ENCODE data around the gene NT5C3B. TPM values are rescaled to one million over a fixed set of nuclear protein-coding genes. Genes with fewer than 3 reads are reported as not detected.
"Not testable (repeated sequence)": the region's sequence is repeated elsewhere in the genome, so short reads cannot be mapped to it uniquely, and the experiment has no call there.

The NT5C3B gene
- total and polyA plus RNA-seq, 4 donors = 34.9 to 68.5 (median 37.9) TPM

GRCh38 chr17:41880130-41880529, 44.1 kb upstream of the NT5C3B start:
- peaks cover 24 to 37% (median 31%) of the 10 kb centered on the region in 4 donors for H3K36me3 ChIP-seq (ENCODE audit: control insufficient read depth in 4 of 4, insufficient read depth in 4 of 4, low read length in 4 of 4)
- WGBS, 2 donors = 88 to 89% methylated on average over 4 of the region's 4 CpGs
- no peak overlapping the region for H3K9ac ChIP-seq (ENCODE audit: insufficient read depth in 1 of 2, low read length in 2 of 2)
- no peak overlapping the region for H3K27ac ChIP-seq (ENCODE audit: low read depth in 1 of 2, low read length in 1 of 2)
- H3K4me3 ChIP-seq = no peak overlapping the region
- no peaks in the 10 kb centered on the region for H3K27me3 ChIP-seq (ENCODE audit: control insufficient read depth in 3 of 3, insufficient read depth in 3 of 3, low read length in 2 of 3)
- H3K9me3 ChIP-seq (ENCODE audit: control insufficient read depth in 4 of 4, insufficient read depth in 3 of 4, low read length in 3 of 4) = no peaks in the 10 kb centered on the region
- no peak for TF ChIP-seq CTCF (IDR thresholded peaks at IDR 0.05; ENCODE audit: control extremely low read depth, extremely low read depth)
- no peak for DNase-seq
- no peaks in the 10 kb centered on the region for H3K4me1 ChIP-seq (ENCODE audit: control insufficient read depth in 5 of 5, insufficient read depth in 5 of 5, low read length in 5 of 5)
- no peak for ATAC-seq (ENCODE audit: insufficient read depth, low FRiP score)

GRCh38 chr17:41874293-41874670, 38.2 kb upstream of the NT5C3B start:
- H3K36me3 ChIP-seq (ENCODE audit: control insufficient read depth in 4 of 4, insufficient read depth in 4 of 4, low read length in 4 of 4) = peaks cover 19 to 47% (median 28%) of the 10 kb centered on the region in 4 donors
- not testable (repeated sequence) for DNase-seq; ATAC-seq (ENCODE audit: insufficient read depth, low FRiP score); H3K9me3 ChIP-seq (ENCODE audit: control insufficient read depth in 4 of 4, insufficient read depth in 3 of 4, low read length in 3 of 4); H3K4me1 ChIP-seq (ENCODE audit: control insufficient read depth in 5 of 5, insufficient read depth in 5 of 5, low read length in 5 of 5); H3K4me3 ChIP-seq; H3K9ac ChIP-seq (ENCODE audit: insufficient read depth in 1 of 2, low read length in 2 of 2); H3K27me3 ChIP-seq (ENCODE audit: control insufficient read depth in 3 of 3, insufficient read depth in 3 of 3, low read length in 2 of 3); H3K27ac ChIP-seq (ENCODE audit: low read depth in 1 of 2, low read length in 1 of 2)
- 96 to 99% methylated on average over 6 to 9 of the region's 9 CpGs for WGBS, 2 donors

GRCh38 chr17:41873559-41874292, 37.7 kb upstream of the NT5C3B start:
- H3K9ac ChIP-seq (ENCODE audit: insufficient read depth in 1 of 2, low read length in 2 of 2) = no peak overlapping the region
- no peak overlapping the region for H3K4me3 ChIP-seq
- H3K4me1 ChIP-seq (ENCODE audit: control insufficient read depth in 5 of 5, insufficient read depth in 5 of 5, low read length in 5 of 5) = peaks cover 0 to 2% (median 0%) of the 10 kb centered on the region in 5 donors
- 98 to 99% methylated on average over 10 of the region's 10 CpGs for WGBS, 2 donors
- no peaks in the 10 kb centered on the region for H3K27me3 ChIP-seq (ENCODE audit: control insufficient read depth in 3 of 3, insufficient read depth in 3 of 3, low read length in 2 of 3)
- TF ChIP-seq CTCF (IDR thresholded peaks at IDR 0.05; ENCODE audit: control extremely low read depth, extremely low read depth) = no peak
- no peak overlapping the region for H3K27ac ChIP-seq (ENCODE audit: low read depth in 1 of 2, low read length in 1 of 2)
- ATAC-seq (ENCODE audit: insufficient read depth, low FRiP score) (no peak), DNase-seq (no peak)
- H3K36me3 ChIP-seq (ENCODE audit: control insufficient read depth in 4 of 4, insufficient read depth in 4 of 4, low read length in 4 of 4) = peaks cover 15 to 43% (median 28%) of the 10 kb centered on the region in 4 donors
- H3K9me3 ChIP-seq (ENCODE audit: control insufficient read depth in 4 of 4, insufficient read depth in 3 of 4, low read length in 3 of 4) = no peaks in the 10 kb centered on the region

- Histone ChIP-seq H3K27ac (ENCODE audit: low read depth in 1 of 2, low read length in 1 of 2) (no peak overlapping the region), H3K9ac (ENCODE audit: insufficient read depth in 1 of 2, low read length in 2 of 2) (no peak overlapping the region), H3K36me3 (ENCODE audit: control insufficient read depth in 4 of 4, insufficient read depth in 4 of 4, low read length in 4 of 4) (peaks cover 13 to 40% (median 24%) of the 10 kb centered on the region in 4 donors), H3K9me3 (ENCODE audit: control insufficient read depth in 4 of 4, insufficient read depth in 3 of 4, low read length in 3 of 4) (no peaks in the 10 kb centered on the region), H3K4me1 (ENCODE audit: control insufficient read depth in 5 of 5, insufficient read depth in 5 of 5, low read length in 5 of 5) (peaks cover 0 to 2% (median 0%) of the 10 kb centered on the region in 5 donors), H3K27me3 (ENCODE audit: control insufficient read depth in 3 of 3, insufficient read depth in 3 of 3, low read length in 2 of 3) (no peaks in the 10 kb centered on the region), H3K4me3 (no peak overlapping the region)
- DNase-seq (no peak), ATAC-seq (ENCODE audit: insufficient read depth, low FRiP score) (no peak)
- WGBS, 2 donors = 96 to 97% methylated on average over 10 of the region's 10 CpGs
- TF ChIP-seq CTCF (IDR thresholded peaks at IDR 0.05; ENCODE audit: control extremely low read depth, extremely low read depth) = no peak
Measured at GRCh38 chr17:41871789-41872188, 35.8 kb upstream of the NT5C3B start.
